Measurements from ENCODE around the gene KLK4.

KLK4 gene

DNA sequence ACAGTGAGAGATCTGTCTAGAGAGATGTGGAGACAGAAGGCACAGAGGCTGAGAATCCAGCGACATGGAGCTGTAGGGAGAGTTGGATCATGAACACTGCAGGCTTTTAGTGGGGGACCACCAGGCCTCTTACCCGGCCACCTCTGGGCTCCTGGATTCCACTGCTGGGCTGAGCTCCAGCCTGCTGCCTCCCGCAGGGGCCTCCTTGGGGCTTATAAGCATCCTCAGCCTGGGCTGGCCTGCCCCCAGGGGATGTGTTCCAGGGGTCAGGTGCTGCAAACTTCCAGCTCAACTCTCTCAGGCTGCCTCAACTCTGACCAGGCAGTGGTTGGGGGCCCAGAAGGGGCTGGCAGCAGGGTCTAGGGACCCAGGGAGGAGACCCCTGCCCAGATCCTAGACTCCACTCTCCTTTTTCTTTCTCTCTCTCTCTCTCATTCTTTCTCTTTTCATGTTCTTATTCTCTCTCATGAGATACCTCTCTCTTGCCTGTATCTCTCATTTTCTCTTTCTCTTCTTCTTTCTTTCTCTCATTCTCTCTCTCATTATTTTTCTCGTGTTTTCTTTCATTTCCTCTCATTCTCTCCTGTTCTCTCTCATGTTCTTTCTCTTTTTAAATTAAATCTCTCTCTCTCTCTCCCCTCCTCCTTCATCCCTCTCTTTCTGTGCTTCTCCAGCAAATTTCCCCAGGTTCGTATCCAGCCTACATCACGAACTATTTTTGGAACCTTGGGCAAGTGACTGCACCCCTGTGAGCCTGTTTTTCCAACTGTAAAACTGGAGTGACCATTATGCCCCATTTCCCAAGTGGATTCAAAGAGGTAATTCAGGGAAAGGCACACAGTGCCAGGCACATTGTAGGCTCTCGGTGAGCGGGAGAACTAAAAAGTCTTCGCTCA, at the start of gene KLK4:
Gene KLK4 (minus strand): TSS at position 190 of the 896 bp plus-strand sequence. CDS start 657 bp downstream, outside the sequence.
- no peak for DNase-seq

DNA sequence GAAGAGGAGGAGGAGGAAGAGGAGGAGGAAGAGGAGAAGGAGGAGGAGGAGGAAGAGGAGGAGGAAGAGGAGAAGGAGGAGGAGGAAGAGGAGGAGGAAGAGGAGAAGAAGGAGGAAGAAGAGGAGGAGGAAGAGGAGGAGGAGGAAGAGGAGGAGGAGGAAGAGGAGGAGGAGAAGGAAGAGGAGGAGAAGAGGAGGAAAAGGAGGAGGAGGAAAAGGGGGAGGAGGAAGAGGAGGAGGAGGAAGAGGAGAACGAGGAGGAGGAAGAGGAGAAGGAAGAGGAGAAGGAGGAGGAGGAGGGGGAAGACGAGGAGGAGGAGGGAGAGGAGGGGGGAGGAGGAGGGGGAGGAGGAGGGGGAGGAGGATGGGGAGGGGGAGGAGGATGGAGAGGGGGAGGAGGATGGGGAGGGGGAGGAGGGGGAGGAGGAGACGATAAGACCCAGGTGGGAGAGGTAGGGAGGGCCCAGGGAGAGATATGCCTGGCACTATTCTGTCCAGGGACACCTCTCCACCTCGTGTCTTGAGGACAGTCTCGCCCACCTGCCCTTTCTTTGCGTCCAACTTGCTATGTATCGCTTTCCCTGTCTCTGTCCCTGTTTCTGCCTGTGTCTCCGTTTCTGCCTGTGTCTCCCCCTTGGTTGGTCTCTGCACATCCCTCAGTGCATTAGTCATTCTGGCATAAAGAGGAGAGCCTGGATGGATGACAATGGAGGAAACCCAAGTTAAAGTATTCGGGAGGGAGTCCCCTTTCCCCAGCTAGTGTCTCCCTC, 48.7 kb upstream of the KLK4 start:
- no peak for DNase-seq

- DNase-seq, result no peak
Measured at GRCh38 chr19:50957587-50957986, 46.4 kb upstream of the KLK4 start.

- DNase-seq, result no peak
Measured at GRCh38 chr19:50952910-50953309, 41.7 kb upstream of the KLK4 start, which contains the start of gene KLK5. Gene KLK5 (minus strand): TSS chr19:50953038. CDS start chr19:50952657, 381 bp downstream.

- DNase-seq, result no peak
Measured at GRCh38 chr19:50949861-50950260, 38.7 kb upstream of the KLK4 start.

GRCh38 chr19:50947123-50947522, 35.9 kb upstream of the KLK4 start:
- DNase-seq, result no peak

DNA sequence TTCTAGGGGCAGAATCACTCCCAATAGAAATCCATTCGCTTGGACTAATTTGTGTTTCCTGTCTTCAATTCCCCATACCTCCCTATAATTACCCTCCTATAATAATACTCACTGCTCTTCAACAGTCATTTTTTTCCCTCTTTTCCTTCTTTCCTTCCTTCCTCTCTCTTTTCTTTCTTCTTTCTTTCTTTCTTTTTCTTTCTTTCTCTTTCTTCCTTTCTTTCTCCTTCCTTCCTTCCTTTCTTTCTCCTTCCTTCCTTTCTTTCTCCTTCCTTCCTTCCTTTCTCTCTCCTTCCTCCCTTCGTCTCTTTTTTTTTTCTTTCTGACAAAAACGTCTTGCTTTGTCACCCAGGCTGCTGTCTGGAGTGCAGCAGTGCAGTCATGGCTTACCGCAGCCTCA, 33.6 kb upstream of the KLK4 start:
- no peak for DNase-seq

- no peak for DNase-seq
Measured at GRCh38 chr19:50943074-50943828, 32.1 kb upstream of the KLK4 start.

DNA sequence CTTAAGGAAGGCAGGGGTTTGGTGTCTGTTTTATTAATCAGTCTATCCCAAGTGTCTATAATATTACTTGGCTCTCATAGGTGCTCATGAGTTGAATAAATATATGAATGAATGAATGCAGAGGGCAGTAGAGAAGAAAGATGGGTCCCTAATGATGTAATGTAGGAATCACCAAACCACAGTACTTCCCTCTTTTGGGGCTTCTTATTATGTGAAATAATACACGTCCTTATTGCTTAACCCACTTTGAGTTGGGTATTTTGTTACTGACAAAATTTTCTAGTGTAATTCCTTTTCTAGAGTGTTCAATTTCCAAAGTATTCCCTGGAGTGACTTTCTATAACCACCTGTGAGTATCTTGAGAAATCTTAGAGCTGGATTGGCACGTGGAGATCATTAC, 28.4 kb upstream of the KLK4 start:
- no peak for DNase-seq

DNA sequence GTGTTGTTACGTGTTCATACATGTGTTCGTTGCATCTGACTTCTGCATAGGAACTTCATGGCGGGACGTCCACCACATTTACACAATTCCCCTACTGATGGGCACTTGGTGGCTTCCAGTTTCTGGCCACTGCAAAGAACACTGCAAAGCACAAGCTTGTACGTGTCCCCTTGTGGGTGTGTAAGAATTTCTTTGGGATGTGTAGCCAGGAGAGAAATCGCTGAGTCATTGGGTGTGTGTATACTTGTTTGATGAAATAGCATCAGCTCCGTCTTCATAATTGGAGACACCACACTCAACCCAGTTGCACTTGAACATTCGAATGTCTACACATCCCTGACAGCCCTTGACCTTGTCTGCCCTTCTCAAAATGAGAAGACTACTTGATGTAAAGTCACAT, 22.4 kb upstream of the KLK4 start:
- DNase-seq, result no peak

- no peak for DNase-seq
Measured at GRCh38 chr19:50932690-50933083, 21.5 kb upstream of the KLK4 start.

- no peak for DNase-seq
Measured at GRCh38 chr19:50932018-50932689, 21.0 kb upstream of the KLK4 start.

DNA sequence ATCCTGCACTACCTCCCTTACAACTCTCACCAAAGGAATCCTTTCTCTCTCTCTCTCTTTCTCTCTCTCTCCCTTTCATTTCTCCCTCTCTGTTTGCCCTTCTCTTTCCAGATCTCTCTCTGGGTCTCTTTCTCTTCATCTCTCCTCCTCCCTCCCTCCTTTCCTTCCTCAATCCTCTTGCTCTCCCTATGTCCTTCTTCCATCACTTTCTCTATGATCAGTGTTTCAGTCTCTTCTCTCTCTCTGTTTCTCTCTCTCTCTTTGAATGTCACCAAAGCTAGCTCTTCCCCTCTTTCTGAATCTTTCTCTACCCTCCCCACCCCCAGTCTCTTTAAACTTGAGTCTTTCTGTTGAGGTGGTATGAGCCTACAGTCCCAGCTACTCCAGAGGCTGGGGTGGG, 19.8 kb upstream of the KLK4 start:
- no peak for DNase-seq

GRCh38 chr19:50928831-50929230, 17.6 kb upstream of the KLK4 start:
- DNase-seq, result no peak

- DNase-seq, result no peak
Measured at GRCh38 chr19:50926144-50926543, 14.9 kb upstream of the KLK4 start.

DNA sequence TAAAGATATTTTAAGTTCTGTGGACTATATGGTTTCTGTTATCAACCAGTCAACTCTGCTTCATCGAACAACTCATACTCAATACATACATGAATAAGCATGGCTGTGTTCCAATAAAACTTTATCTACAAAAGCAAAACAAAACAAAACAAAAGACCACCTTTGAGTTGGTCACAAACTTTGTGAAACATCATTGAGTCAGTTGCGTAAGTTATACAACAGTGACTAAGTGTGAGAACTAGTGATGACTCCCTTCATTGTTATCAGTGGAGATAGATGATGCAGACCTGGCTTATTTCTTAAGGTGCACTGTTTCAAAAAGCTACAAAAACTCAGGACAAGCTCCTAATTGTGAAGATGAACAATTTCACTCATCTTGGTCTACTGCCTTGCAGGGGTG, 14.5 kb upstream of the KLK4 start:
- DNase-seq, result no peak

DNA sequence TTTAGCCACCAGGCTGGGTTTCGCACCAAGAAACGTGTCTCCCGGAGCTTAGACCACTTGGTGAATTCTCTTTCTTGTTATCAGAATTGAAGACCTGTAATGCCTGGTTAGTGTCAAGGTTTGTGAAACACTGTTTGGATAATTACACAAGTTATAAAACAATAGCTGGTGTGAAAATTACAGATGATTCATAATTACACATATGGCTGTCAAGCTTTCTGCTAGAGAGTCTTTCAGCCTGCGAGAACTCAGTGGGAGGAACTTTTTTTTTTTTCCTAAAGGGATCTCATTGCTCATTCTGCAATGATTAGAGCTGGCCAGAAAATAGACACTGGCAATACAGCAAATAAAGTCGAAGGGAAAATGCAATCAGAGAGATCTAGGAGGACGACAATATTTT, 13.4 kb upstream of the KLK4 start:
- DNase-seq, result no peak

DNA sequence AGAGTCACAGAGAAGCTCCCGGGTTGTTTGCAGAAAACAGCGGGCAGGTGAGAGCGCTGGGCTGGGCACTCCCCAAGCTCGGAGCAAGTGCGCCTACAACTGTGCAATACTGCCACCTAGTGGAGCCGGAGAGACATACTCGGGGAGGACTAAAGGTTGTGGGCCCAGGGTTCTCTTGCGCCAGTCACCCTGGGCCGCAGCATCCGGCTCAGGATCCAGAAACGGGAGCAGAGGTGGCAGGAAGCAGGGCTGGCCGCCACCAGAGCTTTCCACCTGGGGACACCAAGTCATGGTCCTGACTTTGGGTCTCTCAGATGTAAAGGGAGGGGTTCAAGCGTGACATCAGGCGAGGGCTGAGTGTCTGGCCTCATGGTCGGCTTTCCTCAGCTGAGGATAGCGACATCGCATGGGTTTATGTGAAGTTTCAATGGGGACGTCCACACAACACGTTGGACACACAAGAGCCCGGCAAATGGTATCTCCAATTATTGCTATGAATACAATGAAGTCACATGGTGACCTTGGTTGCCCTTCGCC, 11.2 kb upstream of the KLK4 start:
- peak; percentile 68 for DNase-seq

DNA sequence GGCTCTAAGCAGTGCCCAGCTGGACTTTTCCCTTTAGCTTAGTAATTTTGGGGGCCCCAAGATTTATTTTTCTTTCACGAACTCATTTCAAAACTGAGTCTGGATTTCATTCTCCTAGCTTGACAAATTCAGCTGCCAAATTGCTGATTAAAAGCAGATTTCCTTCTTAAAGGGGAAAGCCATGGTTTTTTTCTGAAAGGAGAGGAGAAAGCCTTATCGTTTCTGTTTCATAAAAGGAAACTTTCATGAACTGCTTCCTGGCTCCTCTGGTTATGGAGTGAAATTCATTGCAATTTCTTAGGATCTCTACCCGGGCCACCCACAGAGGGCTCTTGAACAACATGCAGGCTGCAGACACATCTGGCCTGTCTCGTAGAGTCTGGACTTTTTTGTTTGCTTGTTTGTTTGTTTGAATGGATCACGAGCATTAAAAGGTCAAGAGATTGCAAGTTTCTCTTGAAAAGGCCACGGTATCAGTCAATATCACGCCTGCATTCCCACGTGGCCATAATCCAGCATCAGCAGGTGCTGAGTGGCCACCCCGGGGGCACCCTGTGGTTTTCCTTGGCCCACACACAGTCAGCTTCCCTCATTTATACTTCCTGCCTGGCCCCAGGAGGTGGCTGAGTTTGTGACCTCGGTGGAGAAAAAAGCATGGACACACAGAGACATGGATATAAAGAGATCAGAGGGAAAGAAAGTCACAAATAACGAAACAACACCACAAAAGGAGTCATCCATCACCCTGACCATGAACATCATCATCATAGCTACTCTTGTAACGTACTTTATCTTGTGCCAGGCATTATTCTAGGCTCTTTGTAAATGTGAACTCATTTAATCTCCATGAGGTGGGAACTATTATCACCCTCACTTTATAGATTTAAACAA, 10.5 kb upstream of the KLK4 start:
- no peak for DNase-seq

DNA sequence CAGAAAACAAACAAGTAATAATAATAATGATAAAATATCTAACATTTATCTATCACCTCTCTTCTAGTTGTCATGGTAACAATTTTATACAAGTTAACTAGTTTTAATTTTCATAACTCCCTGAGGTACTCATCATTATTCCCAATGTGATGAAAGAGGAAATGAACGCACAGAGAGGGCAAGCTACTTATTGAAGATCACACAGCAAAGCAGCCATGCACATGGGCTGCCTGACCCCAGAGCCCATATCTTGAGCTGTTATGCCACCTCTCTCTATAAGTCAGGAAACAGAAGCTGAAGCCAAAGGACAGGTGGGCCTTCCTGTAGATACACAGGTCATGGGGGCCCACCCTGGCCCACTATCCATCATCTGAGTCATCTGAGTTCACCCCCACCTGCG, 4.9 kb upstream of the KLK4 start:
- DNase-seq, result no peak
